ACC112 (cell line): Measurements from ENCODE around the gene RBM42.

Experiments used
- H2AFZ ChIP-seq: fragments of 200-600 bp; sonication (generic); one replicate; pipeline ENCODE4 v1.6.0; 2017; ENCODE audit warnings: antibody characterized with exemption, low read length; ENCODE audit not compliant: unreplicated experiment
- H3K27ac ChIP-seq: fragments of 200-600 bp; sonication (generic); 2 replicates; pipeline ENCODE4 v1.5.1; 2014; ENCODE audit warnings: low read depth, mild to moderate bottlenecking, antibody characterized with exemption, low read length, moderate library complexity
- H3K27me3 ChIP-seq: fragments of 200-600 bp; sonication (generic); 2 replicates; pipeline ENCODE4 v1.6.1; 2014; ENCODE audit warnings: mild to moderate bottlenecking, antibody characterized with exemption, low read length, moderate library complexity, mixed read lengths; ENCODE audit not compliant: insufficient read depth
- H3K36me3 ChIP-seq: fragments of 200-600 bp; sonication (generic); 2 replicates; pipeline ENCODE4 v1.6.1; 2016; ENCODE audit warnings: mild to moderate bottlenecking, antibody characterized with exemption, low read length, moderate library complexity, mixed read lengths; ENCODE audit not compliant: insufficient read depth
- H3K4me1 ChIP-seq: fragments of 200-600 bp; sonication (generic); one replicate; pipeline ENCODE4 v1.6.1; 2016; ENCODE audit warnings: low read length, mixed read lengths; ENCODE audit not compliant: insufficient read depth, unreplicated experiment, control insufficient read depth
- H3K4me3 ChIP-seq: fragments of 200-600 bp; sonication (generic); 2 replicates; pipeline ENCODE4 v1.5.1; 2014; ENCODE audit warnings: mild to moderate bottlenecking, low read depth, low read length
- H3K79me2 ChIP-seq: fragments of 200-600 bp; sonication (generic); one replicate; pipeline ENCODE4 v1.6.0; 2016; ENCODE audit warnings: low read length; ENCODE audit not compliant: control insufficient read depth, unreplicated experiment, insufficient read depth

The RBM42 gene

DNA sequence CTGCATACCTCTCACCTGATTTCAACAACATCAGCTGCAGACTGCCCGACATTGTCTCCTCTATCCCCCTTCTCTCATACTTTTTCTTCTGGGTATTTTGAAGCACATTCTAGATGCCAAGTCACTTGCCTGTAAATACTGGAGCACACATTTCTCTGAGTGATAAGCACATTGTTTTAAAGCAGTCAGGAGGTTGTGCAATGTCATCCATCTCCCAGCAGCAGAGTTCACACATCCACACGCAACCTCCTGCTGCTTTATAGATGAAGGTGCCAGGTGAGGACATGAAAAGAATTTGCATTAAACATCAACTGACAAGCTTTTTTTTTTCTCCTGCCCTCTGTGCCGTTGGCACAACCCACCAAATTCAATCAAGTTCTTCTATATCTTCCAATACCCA is 43.0 kb downstream of the RBM42 start:
- Histone ChIP-seq H3K4me3 (no peak overlapping the region), H3K79me2 (no peaks in the 10 kb centered on the region)

GRCh38 chr19:35673121-35673804 is 44.4 kb downstream of the RBM42 start:
- H3K27me3 ChIP-seq = peaks cover 10% of the 10 kb centered on the region
- no peak overlapping the region for H3K27ac ChIP-seq
- H3K79me2 ChIP-seq = no peaks in the 10 kb centered on the region
- H2AFZ ChIP-seq = peak overlapping the region; percentile 31
- H3K4me3 ChIP-seq = peak overlapping the region; percentile 75
- no peaks in the 10 kb centered on the region for H3K4me1 ChIP-seq
- no peaks in the 10 kb centered on the region for H3K36me3 ChIP-seq

More for the DNA sequence above, 43.0 kb downstream of the RBM42 start:
- Histone ChIP-seq H3K4me1 (no peaks in the 10 kb centered on the region), H3K27ac (no peak overlapping the region), H3K27me3 (peaks cover 10% of the 10 kb centered on the region), H2AFZ (no peak overlapping the region), H3K36me3 (no peaks in the 10 kb centered on the region)

DNA sequence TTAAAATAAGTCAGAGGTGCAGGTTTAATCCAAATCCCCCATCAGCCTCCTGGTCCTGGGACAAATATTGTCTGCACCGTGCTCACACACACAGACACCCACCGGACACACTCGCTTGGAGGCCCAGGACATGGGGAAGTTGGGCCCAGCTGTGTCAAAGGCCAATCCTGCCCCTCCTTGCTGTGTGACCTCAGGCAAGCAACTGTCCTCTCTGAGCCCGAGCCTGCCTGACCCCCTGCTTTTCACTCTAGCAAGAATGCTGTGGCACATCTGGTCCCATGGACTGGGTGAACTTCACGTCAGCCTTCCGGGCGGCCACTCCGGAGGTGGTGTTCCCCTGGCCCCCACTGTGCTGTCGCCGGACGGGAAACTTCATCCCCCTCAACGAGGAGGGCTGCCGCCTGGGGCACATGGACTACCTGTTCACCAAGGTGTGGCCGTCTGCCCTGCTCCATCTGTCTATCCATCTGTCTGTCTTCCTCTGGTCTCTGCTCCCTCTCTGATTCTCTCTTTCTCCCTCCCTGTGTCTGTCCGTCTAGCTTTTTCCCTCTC is 46.8 kb downstream of the RBM42 start:
- Histone ChIP-seq H3K4me1 (no peaks in the 10 kb centered on the region), H3K4me3 (no peak overlapping the region), H3K36me3 (no peaks in the 10 kb centered on the region), H3K27me3 (no peaks in the 10 kb centered on the region; the same call in 1 of the 2 replicates), H3K27ac (no peak overlapping the region), H2AFZ (no peak overlapping the region), H3K79me2 (no peaks in the 10 kb centered on the region)
